ENCODE data around the gene LMOD2.

The LMOD2 gene, protein sequence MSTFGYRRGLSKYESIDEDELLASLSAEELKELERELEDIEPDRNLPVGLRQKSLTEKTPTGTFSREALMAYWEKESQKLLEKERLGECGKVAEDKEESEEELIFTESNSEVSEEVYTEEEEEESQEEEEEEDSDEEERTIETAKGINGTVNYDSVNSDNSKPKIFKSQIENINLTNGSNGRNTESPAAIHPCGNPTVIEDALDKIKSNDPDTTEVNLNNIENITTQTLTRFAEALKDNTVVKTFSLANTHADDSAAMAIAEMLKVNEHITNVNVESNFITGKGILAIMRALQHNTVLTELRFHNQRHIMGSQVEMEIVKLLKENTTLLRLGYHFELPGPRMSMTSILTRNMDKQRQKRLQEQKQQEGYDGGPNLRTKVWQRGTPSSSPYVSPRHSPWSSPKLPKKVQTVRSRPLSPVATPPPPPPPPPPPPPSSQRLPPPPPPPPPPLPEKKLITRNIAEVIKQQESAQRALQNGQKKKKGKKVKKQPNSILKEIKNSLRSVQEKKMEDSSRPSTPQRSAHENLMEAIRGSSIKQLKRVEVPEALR

DNA sequence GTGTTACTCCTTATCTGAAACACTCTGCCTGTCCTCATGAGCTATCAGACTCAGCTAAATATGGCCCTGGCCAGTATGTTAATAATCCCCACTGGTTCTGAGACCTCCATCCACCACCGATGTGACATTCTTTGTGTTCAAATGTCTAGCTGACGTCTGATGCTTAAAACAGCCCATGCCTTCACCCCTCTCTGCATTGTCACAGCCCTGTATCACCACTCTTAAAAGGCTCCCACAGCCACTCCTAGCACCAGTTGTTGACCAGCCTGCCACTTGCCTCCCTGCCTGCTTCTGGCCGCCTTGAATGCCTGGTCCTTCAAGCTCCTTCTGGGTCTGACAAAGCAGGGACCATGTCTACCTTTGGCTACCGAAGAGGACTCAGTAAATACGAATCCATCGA, at the start of gene LMOD2:
TSS of gene LMOD2 (plus strand) at position 253 of the 400 bp plus-strand sequence. CDS start at position 351, 98 bp downstream.
- TF ChIP-seq POLR2A (IDR thresholded peaks at IDR 0.05; ENCODE audit: low read length) (no peak), GATA1 (IDR thresholded peaks at IDR 0.05; ENCODE audit: low read depth, low read length) (no peak)

DNA sequence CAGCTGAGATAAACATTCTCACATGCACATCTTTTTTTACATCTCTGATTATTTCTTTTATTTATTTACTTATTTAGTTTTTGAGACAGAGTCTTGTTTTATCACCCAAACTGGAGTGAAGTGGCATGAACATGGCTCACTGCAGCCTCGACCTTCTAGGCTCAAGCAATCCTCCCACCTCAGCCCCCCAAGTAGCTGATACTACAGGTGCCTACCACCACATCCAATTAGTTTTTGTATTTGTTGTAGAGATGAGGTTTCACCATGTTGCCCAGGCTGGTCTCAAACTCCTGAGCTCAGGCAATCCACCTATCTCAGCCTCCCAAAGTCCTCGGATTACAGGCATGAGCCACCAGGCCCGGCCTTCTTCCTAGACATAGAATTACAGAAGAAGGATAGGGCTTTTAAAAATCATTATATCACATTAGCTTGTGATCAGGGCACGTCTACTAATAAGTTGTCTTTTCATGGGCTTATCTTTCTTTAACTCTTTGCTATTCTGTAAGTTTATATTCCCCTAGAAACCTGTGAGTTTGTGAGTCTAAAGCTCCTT, 48.2 kb upstream of the LMOD2 start:
- TF ChIP-seq POLR2A (IDR thresholded peaks at IDR 0.05; ENCODE audit: low read length) (no peak), GATA1 (IDR thresholded peaks at IDR 0.05; ENCODE audit: low read depth, low read length) (no peak)
- no peak for DNase-seq

More for the DNA sequence above, at the start of gene LMOD2:
- DNase-seq: no peak

DNA sequence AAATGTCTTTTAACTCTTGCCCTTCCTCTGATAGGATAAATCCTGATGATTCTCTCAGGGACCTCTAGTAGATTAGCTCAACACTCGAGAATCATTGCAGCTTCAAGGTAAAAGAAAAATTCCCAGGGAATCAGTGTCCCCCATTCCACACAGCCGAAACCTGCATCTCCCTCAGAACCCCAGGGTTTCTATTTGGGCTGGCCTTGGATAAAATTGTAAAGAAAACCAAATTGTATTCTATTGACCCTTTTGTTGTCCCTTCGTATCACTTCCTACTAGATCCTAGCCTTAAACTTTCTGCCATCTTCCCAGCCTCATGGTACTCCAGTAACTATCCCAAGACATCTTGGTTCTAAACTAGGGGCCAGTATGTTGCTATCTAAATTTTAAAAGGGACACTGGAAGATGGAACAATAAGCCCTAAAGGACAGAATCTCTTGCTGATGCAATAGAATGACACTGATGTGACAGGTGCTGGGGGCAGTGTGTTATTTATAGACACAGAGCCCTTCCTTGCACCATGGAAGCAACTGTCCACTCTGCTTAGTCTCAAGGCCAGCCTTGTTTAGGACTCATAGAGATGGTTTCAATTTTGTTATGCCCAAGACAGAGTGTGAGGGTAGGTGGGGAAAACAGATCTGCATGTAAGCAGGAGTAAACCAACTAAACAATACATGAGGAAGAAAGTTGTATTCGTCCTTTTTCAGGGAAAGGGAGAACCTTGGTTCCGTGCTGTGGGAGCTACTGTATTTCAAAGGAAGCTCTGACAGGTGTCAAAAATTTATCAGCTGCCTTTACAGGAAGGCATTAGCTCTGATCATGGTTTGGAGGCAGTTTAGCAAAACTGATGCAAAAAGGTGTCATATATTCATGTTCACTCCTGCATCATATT, 46.4 kb upstream of the LMOD2 start:
- no peak for DNase-seq
- TF ChIP-seq GATA1 (IDR thresholded peaks at IDR 0.05; ENCODE audit: low read depth, low read length): no peak
- TF ChIP-seq POLR2A (IDR thresholded peaks at IDR 0.05; ENCODE audit: low read length): no peak

DNA sequence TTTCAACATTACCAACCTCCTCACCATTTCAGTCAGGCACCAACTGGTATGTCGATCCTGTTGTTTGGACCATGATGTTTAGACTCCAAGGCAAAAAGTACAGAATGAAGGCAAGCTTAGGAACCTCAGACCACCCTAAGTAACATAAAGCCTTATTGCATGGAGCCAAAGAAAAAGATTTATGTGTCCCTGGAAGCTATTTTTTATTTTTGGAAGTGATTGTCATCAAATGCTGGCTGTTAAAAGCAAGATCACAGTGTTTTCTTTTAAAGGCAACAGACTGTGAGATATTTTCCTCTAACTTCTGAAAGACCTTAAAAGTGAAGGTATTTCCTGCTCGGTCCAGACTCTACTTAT, 45.8 kb upstream of the LMOD2 start:
- no peak for DNase-seq
- TF ChIP-seq POLR2A (IDR thresholded peaks at IDR 0.05; ENCODE audit: low read length): no peak
- no peak for TF ChIP-seq GATA1 (IDR thresholded peaks at IDR 0.05; ENCODE audit: low read depth, low read length)

DNA sequence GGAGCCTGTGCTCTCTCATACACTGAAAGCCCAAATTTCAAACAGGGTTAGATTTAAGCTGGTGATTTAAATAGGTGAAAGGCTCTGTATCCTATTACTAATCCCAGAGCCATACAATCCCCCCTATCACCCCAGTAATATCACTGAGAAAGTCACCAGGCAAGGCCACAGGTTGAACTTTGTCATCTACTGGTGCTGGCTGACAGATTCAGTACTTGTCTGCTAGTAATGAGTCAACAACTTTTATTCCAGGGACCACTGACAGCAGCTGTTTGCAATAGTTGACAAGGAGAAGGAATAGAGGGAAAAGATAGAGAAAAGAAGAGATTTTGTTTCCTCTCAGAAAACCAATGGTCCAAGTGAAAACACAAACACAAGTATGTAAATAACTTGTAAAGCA, 43.6 kb upstream of the LMOD2 start:
- TF ChIP-seq GATA1 (IDR thresholded peaks at IDR 0.05; ENCODE audit: low read depth, low read length) (no peak), POLR2A (IDR thresholded peaks at IDR 0.05; ENCODE audit: low read length) (no peak)
- no peak for DNase-seq

DNA sequence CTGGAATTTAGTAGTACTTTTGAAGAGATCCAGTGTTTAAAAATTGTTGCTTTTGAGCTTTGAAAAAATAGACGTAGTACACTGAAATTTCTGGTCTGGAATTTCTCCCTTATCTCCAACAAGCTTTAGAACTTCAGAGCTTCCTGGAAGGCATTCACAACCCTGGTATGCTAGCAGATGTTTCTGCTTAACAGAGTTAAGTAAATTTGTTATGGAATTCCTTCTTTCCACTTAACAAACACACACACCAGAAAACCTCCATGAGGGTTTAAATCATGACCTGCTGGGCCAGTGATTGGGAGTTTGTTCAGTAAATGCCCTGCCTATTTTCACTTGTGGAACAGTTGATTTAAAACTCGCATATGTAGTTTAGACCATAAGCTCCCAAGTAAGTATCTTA, 40.3 kb upstream of the LMOD2 start:
- TF ChIP-seq GATA1 (IDR thresholded peaks at IDR 0.05; ENCODE audit: low read depth, low read length) (no peak), POLR2A (IDR thresholded peaks at IDR 0.05; ENCODE audit: low read length) (no peak)

DNA sequence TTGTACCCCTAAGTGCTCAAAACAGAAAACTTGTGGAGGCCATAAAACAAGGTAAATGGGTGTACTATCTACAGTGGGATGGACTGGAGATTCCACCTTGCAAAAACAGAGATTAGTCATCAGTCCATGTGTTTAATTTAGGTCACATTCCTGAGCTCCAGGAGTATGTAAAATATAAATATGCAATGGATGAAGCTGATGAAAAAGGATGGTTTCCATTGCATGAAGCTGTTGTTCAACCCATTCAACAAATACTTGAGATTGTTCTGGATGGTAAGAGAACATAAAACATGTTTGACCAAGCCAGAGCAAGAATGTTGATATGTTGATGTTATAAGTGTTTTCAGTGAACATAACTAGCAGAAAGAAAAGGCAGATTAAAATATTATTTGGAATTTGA, 39.4 kb upstream of the LMOD2 start:
- TF ChIP-seq POLR2A (IDR thresholded peaks at IDR 0.05; ENCODE audit: low read length) (no peak), GATA1 (IDR thresholded peaks at IDR 0.05; ENCODE audit: low read depth, low read length) (no peak)
- no peak for DNase-seq

More for the DNA sequence above, 40.3 kb upstream of the LMOD2 start:
- no peak for DNase-seq

DNA sequence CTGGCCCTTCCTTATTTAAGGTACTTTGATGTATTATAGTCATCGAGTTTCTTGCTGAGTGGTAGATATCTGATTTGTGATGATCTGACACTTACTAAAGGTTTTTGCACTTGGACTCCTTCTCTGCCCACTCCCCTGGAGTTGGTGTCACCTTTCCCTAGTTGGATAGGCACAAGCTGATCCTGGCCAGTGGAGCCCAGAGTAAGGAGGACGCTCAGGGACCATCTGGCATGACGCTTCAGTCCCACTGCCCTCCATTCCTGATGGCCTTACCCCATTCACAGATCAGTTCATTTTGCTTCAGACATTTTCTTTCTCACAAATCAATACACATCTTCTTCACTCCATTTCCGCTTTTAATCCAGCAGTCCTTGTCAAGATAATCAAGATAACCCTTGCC, 34.0 kb upstream of the LMOD2 start:
- no peak for DNase-seq
- no peak for TF ChIP-seq POLR2A (IDR thresholded peaks at IDR 0.05; ENCODE audit: low read length)
- TF ChIP-seq GATA1 (IDR thresholded peaks at IDR 0.05; ENCODE audit: low read depth, low read length): no peak

DNA sequence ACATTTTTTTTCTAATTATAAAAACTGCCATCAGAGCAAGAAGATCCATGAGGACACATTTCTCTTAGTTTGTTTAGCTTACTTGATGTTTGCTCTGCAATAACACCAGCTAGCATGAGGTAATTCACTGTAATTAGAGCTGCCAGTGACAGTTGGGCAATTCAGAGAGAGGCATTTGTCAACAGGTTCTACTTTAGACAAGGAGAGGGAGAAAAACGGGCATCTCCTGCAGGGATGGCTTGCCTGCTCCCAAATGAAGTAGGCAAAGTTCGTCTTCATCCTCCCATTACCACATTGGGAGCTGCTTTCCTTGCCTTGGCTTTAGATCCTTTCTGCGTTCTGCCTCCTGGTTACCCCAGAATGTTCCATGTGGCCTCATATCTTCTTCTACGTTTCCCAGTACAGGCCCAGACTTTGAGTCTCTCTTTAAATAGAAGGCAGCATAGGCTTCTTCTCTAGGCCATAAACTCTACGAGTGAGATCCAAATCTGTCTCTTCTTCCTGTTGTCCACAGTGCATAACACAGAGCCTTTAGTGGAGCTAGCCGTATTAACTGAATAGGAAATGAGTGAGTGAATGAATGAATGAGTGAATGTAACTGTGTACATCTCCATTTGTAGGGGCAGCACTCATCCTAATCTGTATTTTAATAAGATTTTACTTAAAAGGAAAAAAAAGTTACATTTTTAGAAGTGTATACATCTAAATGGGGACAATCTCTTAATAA, 32.8 kb upstream of the LMOD2 start:
- TF ChIP-seq POLR2A (IDR thresholded peaks at IDR 0.05; ENCODE audit: low read length) (no peak), GATA1 (IDR thresholded peaks at IDR 0.05; ENCODE audit: low read depth, low read length) (no peak)
- no peak for DNase-seq

DNA sequence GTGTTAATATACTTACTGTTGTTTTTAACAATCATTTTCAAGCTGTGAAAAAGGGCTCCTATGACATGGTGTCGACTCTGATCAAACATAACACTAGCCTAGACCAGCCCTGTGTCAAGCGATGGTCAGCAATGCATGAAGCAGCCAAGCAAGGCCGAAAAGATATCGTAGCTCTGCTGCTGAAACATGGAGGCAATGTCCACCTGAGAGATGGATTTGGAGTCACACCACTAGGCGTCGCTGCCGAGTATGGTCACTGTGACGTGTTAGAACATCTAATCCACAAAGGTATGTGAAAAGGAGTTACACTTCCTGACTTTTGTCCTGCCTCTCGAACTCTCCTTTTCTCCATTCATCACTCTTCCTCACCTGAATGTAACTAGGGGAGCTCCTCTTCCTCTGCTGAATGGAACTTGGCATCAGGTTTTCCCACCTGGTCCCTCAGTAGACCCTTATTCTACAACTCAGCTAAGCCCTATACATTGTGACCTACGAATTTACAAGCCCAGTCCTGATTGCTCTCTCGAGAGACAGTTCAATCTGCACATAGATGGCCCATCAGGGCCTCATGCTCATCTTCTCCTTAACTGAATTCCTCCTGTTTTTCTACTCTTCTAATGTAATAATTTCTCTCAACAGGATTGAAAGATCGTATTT, 31.0 kb upstream of the LMOD2 start:
- DNase-seq: peak; percentile 52 to 75

DNA sequence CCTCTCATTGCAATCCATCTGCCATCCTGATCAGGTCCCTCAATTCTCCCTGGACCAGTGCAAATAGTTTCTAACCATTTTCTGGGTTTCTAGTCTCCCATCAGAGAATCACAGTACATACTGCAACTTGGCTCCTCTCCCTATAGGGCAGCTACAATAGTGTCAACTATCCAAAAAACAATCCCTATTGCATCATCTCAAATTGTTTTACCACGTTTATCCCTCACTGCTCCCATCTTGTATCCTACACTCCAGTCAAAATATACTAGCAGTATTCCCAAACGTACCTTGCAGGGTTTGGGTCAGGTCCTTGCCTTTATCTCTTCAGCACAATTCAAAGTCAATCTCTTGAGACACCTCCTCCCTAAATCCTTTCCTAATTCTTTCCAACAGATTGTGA, 30.4 kb upstream of the LMOD2 start:
- TF ChIP-seq POLR2A (IDR thresholded peaks at IDR 0.05; ENCODE audit: low read length) (no peak), GATA1 (IDR thresholded peaks at IDR 0.05; ENCODE audit: low read depth, low read length) (no peak)
- no peak for DNase-seq

More for the DNA sequence above, 31.0 kb upstream of the LMOD2 start:
- TF ChIP-seq GATA1 (IDR thresholded peaks at IDR 0.05; ENCODE audit: low read depth, low read length) (no peak), POLR2A (IDR thresholded peaks at IDR 0.05; ENCODE audit: low read length) (no peak)

DNA sequence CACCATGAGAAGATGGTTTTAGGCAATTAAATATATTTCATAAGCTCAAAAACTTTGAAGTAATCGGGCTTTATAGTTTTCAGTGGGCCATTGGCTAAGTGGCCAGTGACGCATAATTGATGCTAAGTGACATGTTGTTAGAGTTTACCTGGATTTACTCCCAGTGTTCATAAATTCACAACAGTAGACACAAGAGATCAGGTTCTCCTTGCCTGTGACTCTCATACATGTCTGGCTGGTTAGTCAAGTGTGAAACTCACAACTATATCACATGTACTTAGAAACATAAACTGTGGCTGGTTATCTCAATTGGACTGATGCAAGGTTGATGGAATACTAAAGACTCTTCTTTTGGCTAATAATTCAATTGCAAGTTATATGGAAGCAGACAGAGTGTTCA, 27.8 kb upstream of the LMOD2 start:
- DNase-seq: no peak
- TF ChIP-seq GATA1 (IDR thresholded peaks at IDR 0.05; ENCODE audit: low read depth, low read length) (no peak), POLR2A (IDR thresholded peaks at IDR 0.05; ENCODE audit: low read length) (no peak)

DNA sequence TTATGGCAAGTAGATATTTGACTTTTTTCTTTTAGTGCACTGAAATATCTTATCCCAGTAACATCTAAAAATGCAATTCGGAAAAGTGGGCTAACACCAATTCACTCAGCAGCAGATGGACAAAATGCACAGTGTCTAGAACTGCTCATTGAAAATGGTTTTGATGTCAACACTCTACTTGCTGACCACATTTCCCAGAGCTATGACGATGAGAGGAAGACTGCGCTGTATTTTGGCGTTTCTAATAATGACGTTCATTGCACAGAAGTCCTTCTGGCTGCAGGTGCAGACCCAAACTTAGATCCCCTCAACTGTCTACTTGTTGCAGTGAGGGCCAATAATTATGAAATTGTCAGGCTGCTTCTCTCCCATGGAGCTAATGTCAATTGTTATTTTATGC, 26.8 kb upstream of the LMOD2 start:
- TF ChIP-seq POLR2A (IDR thresholded peaks at IDR 0.05; ENCODE audit: low read length) (no peak), GATA1 (IDR thresholded peaks at IDR 0.05; ENCODE audit: low read depth, low read length) (no peak)
- DNase-seq: no peak

Data from erythroblast (primary cell).